ENCODE results near the gene PSMA8. TPM values are rescaled to one million over a fixed set of nuclear protein-coding genes. Genes with fewer than 3 reads are reported as not detected.
"Not testable (repeated sequence)": the region's sequence is repeated elsewhere in the genome, so short reads cannot be mapped to it uniquely, and the experiment has no call there.

PSMA8 gene
- total and polyA plus RNA-seq, 2 of the 8 experiments (the other 6 are each of a cell fraction or from before 2014, with no cell fraction given): not detected

DNA sequence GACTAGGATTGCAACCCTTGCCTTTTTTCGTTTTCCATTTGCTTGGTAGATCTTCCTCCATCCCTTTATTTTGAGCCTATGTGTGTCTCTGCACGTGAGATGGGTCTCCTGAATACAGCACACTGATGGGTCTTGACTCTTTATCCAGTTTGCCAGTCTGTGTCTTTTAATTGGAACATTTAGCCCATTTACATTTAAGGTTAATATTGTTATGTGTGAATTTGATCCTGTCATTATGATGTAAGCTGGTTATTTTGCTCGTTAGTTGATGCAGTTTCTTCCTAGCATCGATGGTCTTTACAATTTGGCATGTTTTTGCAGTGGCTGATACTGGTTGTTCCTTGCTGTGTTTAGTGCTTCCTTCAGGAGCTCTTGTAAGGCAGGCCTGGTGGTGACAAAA lies 108.7 kb downstream of the PSMA8 start:
- H3K36me3 ChIP-seq (ENCODE audit: control insufficient read depth in 2 of 4, insufficient read depth in 4 of 4, low read length in 3 of 4); H3K18ac ChIP-seq (ENCODE audit: extremely low read depth, low read length); H2BK12ac ChIP-seq (ENCODE audit: low read depth, low read length); H3K27ac ChIP-seq (ENCODE audit: low read depth, low read length); H2AFZ ChIP-seq (ENCODE audit: low read length); H2AK5ac ChIP-seq (ENCODE audit: low read depth, low read length); H3K23ac ChIP-seq (ENCODE audit: insufficient read length); H3K4me3 ChIP-seq (ENCODE audit: extremely low read depth in 1 of 4, insufficient read depth in 2 of 4, low read depth in 3 of 4, low read length in 4 of 4); DNase-seq (ENCODE audit: low read depth in 1 of 2, low spot score in 2 of 2); H3K23me2 ChIP-seq (ENCODE audit: low read depth, low read length); POLR2A ChIA-PET (ENCODE audit: partially characterized antibody); H2BK20ac ChIP-seq (ENCODE audit: low read length); H3K4me1 ChIP-seq (replicated peaks in 1 of 4; ENCODE audit: control insufficient read depth in 3 of 4, insufficient read depth in 4 of 4, low read length in 3 of 4); H2BK120ac ChIP-seq (replicated peaks; ENCODE audit: low read depth, low read length); CTCF ChIA-PET (ENCODE audit: partially characterized antibody); H3K27me3 ChIP-seq (replicated peaks in 1 of 4; ENCODE audit: control insufficient read depth in 3 of 4, extremely low read depth in 1 of 4, insufficient read depth in 3 of 4, low read length in 3 of 4); FAIRE-seq; H3K4ac ChIP-seq (replicated peaks; ENCODE audit: insufficient read length, low read depth, low read length); H3K56ac ChIP-seq (replicated peaks; ENCODE audit: insufficient read length, low read depth, low read length); H3K4me2 ChIP-seq (ENCODE audit: insufficient read depth in 1 of 2, low read depth in 2 of 2, low read length in 2 of 2); H4K5ac ChIP-seq (ENCODE audit: insufficient read length, low read depth, low read length); H3K79me1 ChIP-seq (ENCODE audit: low read depth, low read length); H3K9ac ChIP-seq (replicated peaks in 1 of 4; ENCODE audit: extremely low read depth in 1 of 4, low read depth in 3 of 4, low read length in 3 of 4); H3K14ac ChIP-seq (ENCODE audit: insufficient read length); H2BK5ac ChIP-seq (ENCODE audit: low read depth, low read length); H4K8ac ChIP-seq (ENCODE audit: extremely low read depth, insufficient read depth, low read length); H2BK15ac ChIP-seq (ENCODE audit: low read length); H4K91ac ChIP-seq (replicated peaks; ENCODE audit: insufficient read length, low read length); H4K20me1 ChIP-seq (replicated peaks in 1 of 2; ENCODE audit: control insufficient read depth in 1 of 2, insufficient read depth in 2 of 2, low read length in 2 of 2): not testable (repeated sequence)
- WGBS, 2 experiments (ENCODE audit: extremely low coverage in 1 of 2, insufficient coverage in 1 of 2, insufficient read length in 1 of 2, insufficient replicate concordance in 2 of 2, low coverage in 1 of 2, low lambda C conversion rate in 2 of 2, missing lambda C conversion rate in 1 of 2): 90% methylated on average over 3 of the region's 4 CpGs; no CpG with 5 or more reads in 1 of the 2 experiments
- H3K9me3 ChIP-seq (ENCODE audit: insufficient read depth in 2 of 2, low read depth in 1 of 2, low read length in 1 of 2): peaks cover 17 to 23% of the 10 kb centered on the region in 2 experiments; a peak in 3 of 4 replicates
- peaks cover 0 to 65% of the 10 kb centered on the region in 2 experiments; a peak in 2 of 4 replicates for H3K79me2 ChIP-seq (ENCODE audit: control insufficient read depth in 1 of 2, insufficient read depth in 2 of 2, low read length in 2 of 2)

Other genes starting within 250 kb of the PSMA8 start
- gene SS18, start 43.3 kb upstream of the PSMA8 start, total RNA-seq (2021; fragmentation: NEBNext Ultra II Directional; extraction: Animal tissue kit (Norgen Biotek cat#: 25700)): 82.3 and 83.5 TPM in 2 replicates
- gene SS18, start 43.3 kb upstream of the PSMA8 start, polyA plus RNA-seq (2011; rRNA removed): 106 and 189 TPM in 2 replicates
- gene TAF4B, start 92.6 kb downstream of the PSMA8 start, total RNA-seq (2021; fragmentation: NEBNext Ultra II Directional; extraction: Animal tissue kit (Norgen Biotek cat#: 25700)): 19.8 TPM in 2 replicates
- gene TAF4B, start 92.6 kb downstream of the PSMA8 start, polyA plus RNA-seq (2011; rRNA removed): 6.9 and 9.3 TPM in 2 replicates

All from H1 (cell line).